ENCODE data around the gene RGSL1.

- TF ChIP-seq CTCF (IDR thresholded peaks at IDR 0.05) (no peak), POLR2A (IDR thresholded peaks at IDR 0.05) (no peak), EP300 (IDR thresholded peaks at IDR 0.05) (no peak)
Observed at GRCh38 chr1:182584746-182585145, 134.8 kb downstream of the RGSL1 start.
